ENCODE results near the gene UGT1A4. TPM values are rescaled to one million over a fixed set of nuclear protein-coding genes. Genes with fewer than 3 reads are reported as not detected.
"Not testable (repeated sequence)": the region's sequence is repeated elsewhere in the genome, so short reads cannot be mapped to it uniquely, and the experiment has no call there.

The UGT1A4 gene
- total RNA-seq, 1 donor from 2014 or later: not detected

- DNase-seq (ENCODE audit: low spot score): not testable (repeated sequence)
These were observed 32.2 kb downstream of the UGT1A4 start for GRCh38 chr2:233750689-233751088.

GRCh38 chr2:233751212-233752009 is 32.9 kb downstream of the UGT1A4 start:
- not testable (repeated sequence) for DNase-seq (ENCODE audit: low spot score)

- DNase-seq (ENCODE audit: low spot score): no peak
These were observed 36.5 kb downstream of the UGT1A4 start for GRCh38 chr2:233754872-233755611.

GRCh38 chr2:233756429-233757081 is 38.0 kb downstream of the UGT1A4 start:
- no peak for DNase-seq (ENCODE audit: low spot score)

GRCh38 chr2:233758141-233758540 is 39.6 kb downstream of the UGT1A4 start:
- no peak for DNase-seq (ENCODE audit: low spot score)

GRCh38 chr2:233758849-233759248 is 40.3 kb downstream of the UGT1A4 start:
- DNase-seq (ENCODE audit: low spot score): no peak

GRCh38 chr2:233760043-233760442 is 41.5 kb downstream of the UGT1A4 start, which contains the start of gene UGT1A1:
TSS of gene UGT1A1 (plus strand) at chr2:233760270. CDS start at chr2:233760288, 18 bp downstream.
- DNase-seq (ENCODE audit: low spot score): no peak

- peak; percentile 2 for DNase-seq (ENCODE audit: low spot score)
These were observed 42.7 kb downstream of the UGT1A4 start for GRCh38 chr2:233761040-233761769.

- no peak for DNase-seq (ENCODE audit: low spot score)
These were observed 45.7 kb downstream of the UGT1A4 start for GRCh38 chr2:233764264-233764663.

GRCh38 chr2:233764761-233765160 is 46.2 kb downstream of the UGT1A4 start:
- no peak for DNase-seq (ENCODE audit: low spot score)

- DNase-seq (ENCODE audit: low spot score): no peak
These were observed 47.9 kb downstream of the UGT1A4 start for GRCh38 chr2:233766416-233766815.

GRCh38 chr2:233768076-233768475 is 49.5 kb downstream of the UGT1A4 start:
- no peak for DNase-seq (ENCODE audit: low spot score)

- no peak for DNase-seq (ENCODE audit: low spot score)
These were observed 50.7 kb downstream of the UGT1A4 start for GRCh38 chr2:233769260-233769659.

GRCh38 chr2:233772153-233772552 is 53.6 kb downstream of the UGT1A4 start:
- no peak for DNase-seq (ENCODE audit: low spot score)

GRCh38 chr2:233772583-233772982 is 54.0 kb downstream of the UGT1A4 start:
- DNase-seq (ENCODE audit: low spot score): no peak

- no peak for DNase-seq (ENCODE audit: low spot score)
These were observed 55.3 kb downstream of the UGT1A4 start for GRCh38 chr2:233773854-233774253.

- DNase-seq (ENCODE audit: low spot score): no peak
These were observed 56.9 kb downstream of the UGT1A4 start for GRCh38 chr2:233775414-233775813.

- no peak for DNase-seq (ENCODE audit: low spot score)
These were observed 59.5 kb downstream of the UGT1A4 start, which contains the start of gene MROH2A for GRCh38 chr2:233778030-233778429. TSS of gene MROH2A (plus strand) at chr2:233778330. CDS start at chr2:233779359, 1,029 bp downstream.

- DNase-seq (ENCODE audit: low spot score): no peak
These were observed 61.2 kb downstream of the UGT1A4 start for GRCh38 chr2:233779722-233780121.

- DNase-seq (ENCODE audit: low spot score): no peak
These were observed 62.2 kb downstream of the UGT1A4 start for GRCh38 chr2:233780771-233781170.

- DNase-seq (ENCODE audit: low spot score): no peak
These were observed 71.0 kb downstream of the UGT1A4 start for GRCh38 chr2:233789554-233789953.

Measured in umbilical cord (tissue), 2 donors.